ENCODE data around the gene FGGY.

The FGGY gene

GRCh38 chr1:59378621-59379370, 81.9 kb downstream of the FGGY start:
- in situ Hi-C loops (cut with MboI; ENCODE audit: low sequenced_read_pairs, unreplicated experiment) = no loop called here
- DNase-seq (ENCODE audit: low spot score) = no peak
- no peak for TF ChIP-seq CTCF (IDR thresholded peaks at IDR 0.05; ENCODE audit: borderline replicate concordance, control extremely low read depth, extremely low read depth, insufficient read depth, missing control alignments)

GRCh38 chr1:59379371-59379728, 82.5 kb downstream of the FGGY start:
- TF ChIP-seq CTCF (IDR thresholded peaks at IDR 0.05; ENCODE audit: borderline replicate concordance, control extremely low read depth, extremely low read depth, insufficient read depth, missing control alignments) = no peak
- in situ Hi-C loops (cut with MboI; ENCODE audit: low sequenced_read_pairs, unreplicated experiment) = no loop called here
- DNase-seq (ENCODE audit: low spot score) = no peak

DNA sequence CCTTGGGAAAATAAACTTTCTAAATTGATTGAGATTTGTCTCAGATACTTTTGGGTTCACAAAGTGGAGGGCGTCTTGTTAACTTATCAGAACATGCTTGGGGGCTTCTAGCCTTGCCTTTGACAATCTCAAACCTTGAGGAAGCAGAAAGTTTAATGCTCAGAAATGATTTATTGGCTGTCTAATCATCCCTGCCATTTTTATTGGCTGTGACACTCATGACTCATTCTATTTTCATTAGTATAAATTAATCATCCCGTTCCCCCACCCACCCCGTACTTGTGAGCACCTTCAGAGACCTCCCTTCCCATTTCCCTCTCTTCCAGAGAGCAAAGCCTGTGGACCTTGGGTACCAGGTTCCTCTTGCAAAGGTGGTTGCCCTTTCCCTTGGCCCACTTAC, 87.1 kb downstream of the FGGY start:
- no peak for TF ChIP-seq CTCF (IDR thresholded peaks at IDR 0.05; ENCODE audit: borderline replicate concordance, control extremely low read depth, extremely low read depth, insufficient read depth, missing control alignments)
- in situ Hi-C loops (cut with MboI; ENCODE audit: low sequenced_read_pairs, unreplicated experiment) = no loop called here
- DNase-seq (ENCODE audit: low spot score) = no peak

- no peak for TF ChIP-seq CTCF (IDR thresholded peaks at IDR 0.05; ENCODE audit: borderline replicate concordance, control extremely low read depth, extremely low read depth, insufficient read depth, missing control alignments)
- no peak for DNase-seq (ENCODE audit: low spot score)
- in situ Hi-C loops (cut with MboI; ENCODE audit: low sequenced_read_pairs, unreplicated experiment) = no loop called here
These were observed 87.5 kb downstream of the FGGY start for GRCh38 chr1:59384443-59384842.

DNA sequence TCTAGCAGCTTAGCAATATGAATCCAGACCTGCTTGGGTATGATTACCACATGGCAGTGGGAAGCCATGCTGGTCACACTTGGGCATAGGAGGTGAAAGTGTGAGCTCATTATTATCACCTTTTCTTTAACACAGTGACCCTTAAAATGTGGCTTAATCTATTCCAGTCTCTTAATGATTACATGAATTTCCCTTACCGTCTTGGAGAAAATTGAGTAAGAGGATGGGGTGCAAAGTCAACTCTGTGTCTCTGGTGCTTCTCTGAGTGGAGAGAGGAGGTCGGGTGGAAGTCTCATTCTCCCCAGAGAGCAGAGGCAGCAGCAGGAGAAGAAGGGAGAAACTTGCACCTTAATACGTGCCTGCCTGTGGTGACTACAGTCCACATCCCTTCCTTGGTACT, 91.3 kb downstream of the FGGY start:
- no peak for TF ChIP-seq CTCF (IDR thresholded peaks at IDR 0.05; ENCODE audit: borderline replicate concordance, control extremely low read depth, extremely low read depth, insufficient read depth, missing control alignments)
- DNase-seq (ENCODE audit: low spot score) = no peak
- in situ Hi-C loops (cut with MboI; ENCODE audit: low sequenced_read_pairs, unreplicated experiment) = no loop called here

GRCh38 chr1:59389847-59390246, 93.0 kb downstream of the FGGY start:
- no peak for TF ChIP-seq CTCF (IDR thresholded peaks at IDR 0.05; ENCODE audit: borderline replicate concordance, control extremely low read depth, extremely low read depth, insufficient read depth, missing control alignments)
- DNase-seq (ENCODE audit: low spot score) = no peak
- in situ Hi-C loops (cut with MboI; ENCODE audit: low sequenced_read_pairs, unreplicated experiment) = no loop called here

Data from GM13976 (cell line).